Liver (tissue), 9 donors: ENCODE data around the gene IMPA2. TPM values are rescaled to one million over a fixed set of nuclear protein-coding genes. Genes with fewer than 3 reads are reported as not detected.

ENCODE experiments used
- DNase-seq: peaks from one replicate; pipeline ENCODE4 v3.0.0-alpha.2; 2017; ENCODE audit warnings: low spot score
- H3K27ac ChIP-seq, 2 donors: one replicate each; pipeline ENCODE4 v1.7.0; 2013; ENCODE audit warnings: inconsistent platforms in 2 of 2, low read length in 2 of 2, control low read depth in 1 of 2, low read depth in 1 of 2, mild to moderate bottlenecking in 1 of 2
- H3K27me3 ChIP-seq, 4 donors: one replicate each; pipeline versions ENCODE4 v1.6.1 to v1.7.0; 2013; ENCODE audit warnings: low read length in 3 of 4, inconsistent platforms in 1 of 4, mild to moderate bottlenecking in 1 of 4, moderate library complexity in 1 of 4; ENCODE audit not compliant: control insufficient read depth in 4 of 4, insufficient read depth in 4 of 4
- H3K36me3 ChIP-seq, 4 donors: one replicate each; pipeline versions ENCODE4 v1.6.1 to v1.7.0; 2013; ENCODE audit warnings: low read length in 3 of 4, mild to moderate bottlenecking in 3 of 4, low read depth in 1 of 4, moderate library complexity in 1 of 4; ENCODE audit not compliant: control insufficient read depth in 4 of 4, insufficient read depth in 3 of 4
- H3K4me1 ChIP-seq, 4 donors: one replicate each; pipeline versions ENCODE4 v1.6.1 to v1.7.0; 2013; ENCODE audit warnings: low read length in 3 of 4, mild to moderate bottlenecking in 3 of 4, moderate library complexity in 1 of 4; ENCODE audit not compliant: control insufficient read depth in 4 of 4, insufficient read depth in 4 of 4
- H3K4me3 ChIP-seq, 3 donors: one replicate each; pipeline versions ENCODE4 v1.6.1 to v1.7.0; 2013; ENCODE audit warnings: low read length in 3 of 3, control low read depth in 1 of 3, low read depth in 1 of 3, mild to moderate bottlenecking in 1 of 3
- H3K9ac ChIP-seq, 2 donors: one replicate each; pipeline ENCODE4 v1.7.0; 2013; ENCODE audit warnings: low read length in 2 of 2, mild to moderate bottlenecking in 2 of 2, moderate library complexity in 2 of 2, control low read depth in 1 of 2, low read depth in 1 of 2
- H3K9me3 ChIP-seq, 4 donors: one replicate each; pipeline versions ENCODE4 v1.6.1 to v1.7.0; 2013; ENCODE audit warnings: low read length in 3 of 4; ENCODE audit not compliant: control insufficient read depth in 4 of 4
- EGR1 ChIP-seq, 2 donors: IDR thresholded peaks; 2 replicates each; pipeline ENCODE4 v1.6.1; 2016 to 2018; ENCODE audit warnings: antibody characterized with exemption in 2 of 2, low read depth in 2 of 2
- FOXA1 ChIP-seq: IDR thresholded peaks from 2 replicates; pipeline ENCODE4 v1.6.1; 2016; ENCODE audit warnings: antibody characterized with exemption
- FOXA2 ChIP-seq: IDR thresholded peaks from 2 replicates; pipeline ENCODE4 v1.6.1; 2016; ENCODE audit warnings: antibody characterized with exemption
- HNF4A ChIP-seq, 2 donors: conservative IDR thresholded peaks; 2 replicates each; pipeline ENCODE4 v1.6.1; 2016; ENCODE audit warnings: antibody characterized with exemption in 2 of 2, mild to moderate bottlenecking in 2 of 2
- HNF4G ChIP-seq: IDR thresholded peaks from 2 replicates; pipeline ENCODE4 v1.6.1; 2016; ENCODE audit warnings: antibody characterized with exemption
- JUND ChIP-seq, 2 donors: IDR thresholded peaks; 2 replicates each; pipeline ENCODE4 v1.6.1; 2016; ENCODE audit warnings: antibody characterized with exemption in 2 of 2
- NR2F2 ChIP-seq: IDR thresholded peaks from 2 replicates; pipeline ENCODE4 v1.6.1; 2016; ENCODE audit warnings: antibody characterized with exemption
- RAD21 ChIP-seq, 2 donors: IDR thresholded peaks; 2 replicates each; pipeline ENCODE4 v1.6.1; 2016; ENCODE audit warnings: antibody characterized with exemption in 2 of 2, mild to moderate bottlenecking in 2 of 2
- RXRA ChIP-seq, 2 donors: IDR thresholded peaks; 2 replicates each; pipeline ENCODE4 v1.6.1; 2017 to 2018; ENCODE audit warnings: antibody characterized with exemption in 2 of 2, mild to moderate bottlenecking in 1 of 2
- SP1 ChIP-seq: IDR thresholded peaks from 2 replicates; pipeline ENCODE4 v1.6.1; 2018; ENCODE audit warnings: antibody characterized with exemption, mild to moderate bottlenecking
- YY1 ChIP-seq: IDR thresholded peaks from 2 replicates; pipeline ENCODE4 v1.6.1; 2016; ENCODE audit warnings: antibody characterized with exemption, mild to moderate bottlenecking
- WGBS: extraction: QIAGEN DNeasy Blood & Tissue Kit; methylation state at CpG from one replicate; pipeline ENCODE4 v1.1.7; 2013; 5-methylcytosine and 5-hydroxymethylcytosine counted together
- polyA plus RNA-seq, 2 donors: library from polyadenylated mRNA; stranded (reverse) in 1 of 2; unstranded in 1 of 2; fragments of 200-250 nt in 1 of 2; fragments of >200 nt in 1 of 2; fragmentation: Nextera tagmentation in 1 of 2; extraction: Ambion mirVana in 1 of 2; gene quantifications; one replicate each; pipeline versions ENCODE4 v1.2.1 to v1.2.3, GENCODE V29; 2013 to 2015
- total RNA-seq, 2 donors: library from RNA; depleted of rRNA; stranded (reverse); fragments of >200 nt; gene quantifications; one replicate each; pipeline ENCODE4 v1.2.3, GENCODE V29; 2014
- TF ChIP-seq, protein P1 (sequence below): IDR thresholded peaks from 2 replicates; pipeline ENCODE4 v1.6.1; 2016; ENCODE audit warnings: antibody characterized with exemption
- TF ChIP-seq, protein P2 (sequence below): IDR thresholded peaks from 2 replicates; pipeline ENCODE4 v1.6.1; 2016; ENCODE audit warnings: antibody characterized with exemption
- TF ChIP-seq, protein P3 (sequence below): IDR thresholded peaks from 2 replicates; pipeline ENCODE4 v1.6.1; 2016; ENCODE audit warnings: antibody characterized with exemption
- TF ChIP-seq, protein P4 (sequence below): fragments of 150-350 bp; IDR thresholded peaks from 2 replicates; pipeline ENCODE4 v1.5.1; 2017; ENCODE audit warnings: improper control_type of control experiment, low read depth, low read length; ENCODE audit not compliant: missing input control
- donor health status: healthy.
- donor health status: healthy.
- donor health status: healthy.
- donor health status: healthy.
- donor health status: healthy.

The IMPA2 gene
- total and polyA plus RNA-seq, 4 donors: 27.5 to 55.8 (median 48.2) TPM

DNA sequence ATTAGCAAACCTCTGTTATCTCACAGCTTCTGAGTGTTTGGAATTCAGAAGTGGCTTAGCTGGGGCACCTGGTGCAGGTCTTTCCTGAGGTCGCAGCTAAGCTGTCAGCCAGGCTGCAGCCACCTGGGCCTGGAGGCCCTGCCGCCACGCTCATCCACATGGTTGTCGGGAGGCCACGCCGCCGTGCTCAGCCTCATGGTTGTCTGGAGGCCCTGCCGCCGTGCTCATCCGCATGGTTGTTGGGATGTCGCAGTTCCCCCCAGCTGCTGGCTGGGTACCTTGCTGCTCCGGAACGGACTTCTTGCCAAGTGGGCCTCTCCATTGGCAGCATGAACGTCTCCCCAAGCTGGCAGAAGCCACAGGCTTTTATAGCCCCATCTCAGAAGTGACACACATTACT, 48.9 kb upstream of the IMPA2 start:
- no peaks in the 10 kb centered on the region for H3K36me3 ChIP-seq
- H3K9ac ChIP-seq: no peak overlapping the region
- no peak overlapping the region for H3K4me3 ChIP-seq
- H3K27ac ChIP-seq: no peak overlapping the region
- DNase-seq: no peak
- no peaks in the 10 kb centered on the region for H3K9me3 ChIP-seq
- no peaks in the 10 kb centered on the region for H3K4me1 ChIP-seq
- no peak for TF ChIP-seq FOXA1
- TF ChIP-seq HNF4G: no peak
- TF ChIP-seq, protein P1, sequence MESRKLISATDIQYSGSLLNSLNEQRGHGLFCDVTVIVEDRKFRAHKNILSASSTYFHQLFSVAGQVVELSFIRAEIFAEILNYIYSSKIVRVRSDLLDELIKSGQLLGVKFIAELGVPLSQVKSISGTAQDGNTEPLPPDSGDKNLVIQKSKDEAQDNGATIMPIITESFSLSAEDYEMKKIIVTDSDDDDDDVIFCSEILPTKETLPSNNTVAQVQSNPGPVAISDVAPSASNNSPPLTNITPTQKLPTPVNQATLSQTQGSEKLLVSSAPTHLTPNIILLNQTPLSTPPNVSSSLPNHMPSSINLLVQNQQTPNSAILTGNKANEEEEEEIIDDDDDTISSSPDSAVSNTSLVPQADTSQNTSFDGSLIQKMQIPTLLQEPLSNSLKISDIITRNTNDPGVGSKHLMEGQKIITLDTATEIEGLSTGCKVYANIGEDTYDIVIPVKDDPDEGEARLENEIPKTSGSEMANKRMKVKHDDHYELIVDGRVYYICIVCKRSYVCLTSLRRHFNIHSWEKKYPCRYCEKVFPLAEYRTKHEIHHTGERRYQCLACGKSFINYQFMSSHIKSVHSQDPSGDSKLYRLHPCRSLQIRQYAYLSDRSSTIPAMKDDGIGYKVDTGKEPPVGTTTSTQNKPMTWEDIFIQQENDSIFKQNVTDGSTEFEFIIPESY: no peak
- TF ChIP-seq, protein P2, sequence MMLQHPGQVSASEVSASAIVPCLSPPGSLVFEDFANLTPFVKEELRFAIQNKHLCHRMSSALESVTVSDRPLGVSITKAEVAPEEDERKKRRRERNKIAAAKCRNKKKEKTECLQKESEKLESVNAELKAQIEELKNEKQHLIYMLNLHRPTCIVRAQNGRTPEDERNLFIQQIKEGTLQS: no peak
- no peak for TF ChIP-seq FOXA2
- TF ChIP-seq YY1: no peak
- TF ChIP-seq, protein P3, sequence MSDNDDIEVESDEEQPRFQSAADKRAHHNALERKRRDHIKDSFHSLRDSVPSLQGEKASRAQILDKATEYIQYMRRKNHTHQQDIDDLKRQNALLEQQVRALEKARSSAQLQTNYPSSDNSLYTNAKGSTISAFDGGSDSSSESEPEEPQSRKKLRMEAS: no peak
- no peak for TF ChIP-seq EGR1 (IDR thresholded peaks at IDR 0.05; ENCODE audit: low read depth in 2 of 2)
- no peak for TF ChIP-seq JUND (IDR thresholded peaks at IDR 0.05)
- TF ChIP-seq NR2F2: no peak
- TF ChIP-seq HNF4A (conservative IDR thresholded peaks at IDR 0.05): no peak
- no peak for TF ChIP-seq RAD21 (IDR thresholded peaks at IDR 0.05)
- WGBS: 96% methylated on average over 14 of the region's 14 CpGs
- H3K27me3 ChIP-seq: no peaks in the 10 kb centered on the region

DNA sequence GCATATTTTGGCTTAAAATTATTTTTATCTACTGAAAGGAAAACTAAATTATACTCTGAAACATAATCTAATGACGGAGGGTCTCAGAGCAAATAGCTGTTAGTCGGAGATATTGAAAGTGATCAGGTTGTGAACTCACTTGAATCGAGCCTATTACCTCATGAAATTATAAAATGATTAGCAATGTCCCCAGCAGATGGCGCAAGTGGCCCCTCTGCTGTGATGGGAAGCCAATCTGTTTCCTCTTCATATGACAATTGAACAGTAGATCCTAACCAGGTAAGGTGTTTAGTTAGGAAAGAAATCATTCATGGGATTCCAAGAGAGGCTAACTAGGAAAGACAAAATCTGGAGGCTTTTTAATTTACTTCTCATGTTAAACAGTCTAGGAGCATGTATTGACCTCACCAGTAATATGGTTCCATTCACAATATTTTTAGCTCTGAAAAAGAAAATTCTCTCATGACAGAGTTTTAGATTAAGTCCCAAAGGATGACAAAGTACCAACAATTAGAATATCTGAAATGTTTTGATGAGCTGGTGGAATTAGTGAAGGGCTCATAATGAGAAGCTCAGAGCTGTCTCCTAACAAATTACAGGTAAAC, 43.3 kb upstream of the IMPA2 start:
- 1% methylated on average over 4 of the region's 4 CpGs for WGBS
- no peak overlapping the region for H3K9ac ChIP-seq

More for the DNA sequence above, 43.3 kb upstream of the IMPA2 start:
- no peak overlapping the region for H3K4me3 ChIP-seq
- H3K27me3 ChIP-seq: no peaks in the 10 kb centered on the region
- H3K9me3 ChIP-seq: no peaks in the 10 kb centered on the region
- TF ChIP-seq RAD21 (IDR thresholded peaks at IDR 0.05): peak; percentile 98
- TF ChIP-seq JUND (IDR thresholded peaks at IDR 0.05): no peak
- no peak for TF ChIP-seq YY1
- no peak for TF ChIP-seq FOXA2
- TF ChIP-seq, protein P4, sequence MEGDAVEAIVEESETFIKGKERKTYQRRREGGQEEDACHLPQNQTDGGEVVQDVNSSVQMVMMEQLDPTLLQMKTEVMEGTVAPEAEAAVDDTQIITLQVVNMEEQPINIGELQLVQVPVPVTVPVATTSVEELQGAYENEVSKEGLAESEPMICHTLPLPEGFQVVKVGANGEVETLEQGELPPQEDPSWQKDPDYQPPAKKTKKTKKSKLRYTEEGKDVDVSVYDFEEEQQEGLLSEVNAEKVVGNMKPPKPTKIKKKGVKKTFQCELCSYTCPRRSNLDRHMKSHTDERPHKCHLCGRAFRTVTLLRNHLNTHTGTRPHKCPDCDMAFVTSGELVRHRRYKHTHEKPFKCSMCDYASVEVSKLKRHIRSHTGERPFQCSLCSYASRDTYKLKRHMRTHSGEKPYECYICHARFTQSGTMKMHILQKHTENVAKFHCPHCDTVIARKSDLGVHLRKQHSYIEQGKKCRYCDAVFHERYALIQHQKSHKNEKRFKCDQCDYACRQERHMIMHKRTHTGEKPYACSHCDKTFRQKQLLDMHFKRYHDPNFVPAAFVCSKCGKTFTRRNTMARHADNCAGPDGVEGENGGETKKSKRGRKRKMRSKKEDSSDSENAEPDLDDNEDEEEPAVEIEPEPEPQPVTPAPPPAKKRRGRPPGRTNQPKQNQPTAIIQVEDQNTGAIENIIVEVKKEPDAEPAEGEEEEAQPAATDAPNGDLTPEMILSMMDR: peak; percentile 84
- no peak for TF ChIP-seq SP1
- TF ChIP-seq, protein P3: no peak
- TF ChIP-seq, protein P2: no peak
- TF ChIP-seq RXRA (IDR thresholded peaks at IDR 0.05): peak; percentile 20 to 49
- H3K4me1 ChIP-seq: peaks cover 0 to 3% (median 0%) of the 10 kb centered on the region in 4 donors
- peak; percentile 79 for DNase-seq
- H3K27ac ChIP-seq: peak overlapping the region in 1 of 2 donors; percentile 37
- H3K36me3 ChIP-seq: no peaks in the 10 kb centered on the region
